Stimulated activated CD8-positive, alpha-beta memory T cell treated with anti-CD3 and anti-CD28 coated beads, Interleukin-15, amount 100 ng/mL, for 1 hour (primary cell): ENCODE results near the gene EPO.
A peak's percentile ranks its signal among the peaks of the same experiment; 100 is the strongest.

Experiments used
- DNase-seq: peaks from one replicate; pipeline ENCODE4 v3.0.0-alpha.2; 2020; ENCODE audit warnings: low read depth

Gene EPO

DNA sequence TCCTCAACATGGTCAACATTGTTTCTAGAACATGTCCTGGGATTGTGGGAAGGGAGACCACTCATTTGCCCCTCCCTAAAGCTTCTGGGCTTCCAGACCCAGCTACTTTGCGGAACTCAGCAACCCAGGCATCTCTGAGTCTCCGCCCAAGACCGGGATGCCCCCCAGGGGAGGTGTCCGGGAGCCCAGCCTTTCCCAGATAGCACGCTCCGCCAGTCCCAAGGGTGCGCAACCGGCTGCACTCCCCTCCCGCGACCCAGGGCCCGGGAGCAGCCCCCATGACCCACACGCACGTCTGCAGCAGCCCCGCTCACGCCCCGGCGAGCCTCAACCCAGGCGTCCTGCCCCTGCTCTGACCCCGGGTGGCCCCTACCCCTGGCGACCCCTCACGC lies at the start of gene EPO:
TSS of gene EPO (plus strand) at position 190 of the 392 bp plus-strand sequence. CDS start 513 bp downstream, outside the sequence.
- no peak for DNase-seq

DNA sequence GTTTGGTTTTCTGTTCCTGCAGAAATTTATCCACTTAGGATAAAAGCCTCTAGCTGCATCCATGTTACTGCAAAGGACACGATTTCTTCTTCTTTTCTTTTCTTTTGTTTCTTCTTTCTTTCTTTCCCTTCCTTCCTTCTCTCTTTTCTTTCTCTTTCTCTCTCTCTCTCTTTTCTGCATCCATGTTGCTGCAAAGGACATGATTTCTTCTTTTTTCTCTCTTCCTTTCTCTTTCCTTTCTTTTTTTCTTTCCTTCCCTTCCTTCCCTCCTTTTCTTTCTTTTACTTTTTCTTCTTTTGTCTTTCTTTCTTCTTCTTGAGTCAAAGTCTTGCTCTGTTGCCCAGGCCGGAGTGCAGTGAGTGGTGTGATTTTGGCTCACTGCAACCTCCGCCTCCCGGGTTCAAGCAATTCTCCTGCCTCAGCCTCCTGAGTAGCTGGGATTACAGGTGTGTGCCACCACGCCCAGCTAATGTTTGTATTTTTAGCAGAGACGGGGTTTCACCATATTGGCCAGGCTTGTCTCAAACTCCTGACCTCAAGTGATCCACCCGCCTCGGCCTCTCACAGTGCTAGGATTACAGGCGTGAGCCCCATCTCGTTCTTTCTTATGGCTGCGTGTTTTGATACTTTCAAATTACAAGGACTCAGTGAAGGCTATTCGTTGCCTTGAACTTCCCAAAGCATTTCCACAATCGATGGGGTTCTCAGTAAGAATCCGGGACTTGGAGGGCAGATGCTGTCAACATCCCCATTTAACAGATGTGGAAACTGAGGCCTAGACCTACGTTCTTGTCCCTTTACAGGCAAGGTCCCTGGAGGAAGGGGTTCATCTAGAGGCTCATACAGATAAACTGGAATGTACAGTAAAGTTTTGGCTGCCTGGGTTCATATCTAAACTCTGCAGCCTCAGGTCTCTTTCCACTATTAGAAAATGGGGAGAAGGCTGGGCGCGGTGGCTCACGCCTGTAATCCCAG lies 48.6 kb upstream of the EPO start:
- DNase-seq = no peak

DNA sequence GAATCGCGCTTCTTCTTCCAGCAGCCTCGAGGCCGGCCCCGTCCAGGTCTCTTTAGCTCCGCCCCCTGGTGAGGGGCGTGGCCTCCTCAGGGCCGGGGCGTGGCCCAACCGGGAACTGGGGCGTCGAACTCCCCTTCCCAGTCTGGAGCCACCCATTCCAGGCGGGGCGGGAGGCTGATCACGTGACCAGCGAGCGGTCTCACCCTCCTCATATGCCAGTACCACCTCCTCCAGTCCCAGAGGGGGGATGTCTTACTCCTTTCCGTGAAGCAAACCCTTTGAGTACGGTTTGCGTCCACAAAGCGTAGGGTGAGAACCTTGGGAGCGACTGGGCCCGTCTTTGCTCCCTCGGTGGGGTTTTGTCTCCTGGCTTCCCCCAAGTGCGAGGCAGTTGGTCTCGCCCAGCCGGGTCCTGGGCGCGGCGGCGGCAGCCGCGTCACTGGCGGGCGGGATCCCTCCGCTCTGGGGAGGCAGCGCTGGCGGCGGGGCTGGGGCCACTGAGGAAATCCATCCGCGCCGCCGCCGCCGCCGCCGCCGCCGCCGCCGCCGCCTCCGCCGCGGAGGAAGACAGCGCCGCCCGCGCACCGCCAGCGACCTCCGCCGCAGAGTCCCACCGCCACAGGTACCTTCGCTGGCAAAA lies 46.8 kb upstream of the EPO start, which contains the start of gene GNB2:
TSS of gene GNB2 (plus strand) at position 439 of the 640 bp plus-strand sequence. CDS start 2,526 bp downstream, outside the sequence.
- DNase-seq = peak; percentile 96

DNA sequence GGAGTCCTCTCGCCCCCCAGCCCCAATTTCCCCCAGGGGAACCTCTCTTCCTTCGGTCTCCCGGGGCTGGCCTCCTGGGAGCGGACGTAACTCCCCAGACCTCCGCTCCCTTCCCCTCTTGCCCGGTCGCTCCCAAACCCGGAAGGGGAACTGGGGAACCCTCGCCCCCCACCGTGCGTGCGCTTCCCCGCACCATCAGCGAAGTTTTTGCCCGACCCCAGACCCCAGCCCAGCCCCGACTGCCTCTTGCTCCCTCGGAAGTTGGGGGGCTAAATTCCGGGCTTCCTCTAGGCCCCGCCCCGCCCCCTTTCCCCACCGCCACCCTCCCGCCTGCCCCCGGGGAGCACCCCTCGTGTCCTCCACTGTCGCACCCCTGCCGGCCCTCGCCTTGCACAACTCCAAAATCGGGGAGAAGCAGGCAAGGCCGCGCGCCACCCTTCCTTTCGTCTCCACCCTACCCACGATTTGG lies 46.3 kb upstream of the EPO start:
- no peak for DNase-seq

DNA sequence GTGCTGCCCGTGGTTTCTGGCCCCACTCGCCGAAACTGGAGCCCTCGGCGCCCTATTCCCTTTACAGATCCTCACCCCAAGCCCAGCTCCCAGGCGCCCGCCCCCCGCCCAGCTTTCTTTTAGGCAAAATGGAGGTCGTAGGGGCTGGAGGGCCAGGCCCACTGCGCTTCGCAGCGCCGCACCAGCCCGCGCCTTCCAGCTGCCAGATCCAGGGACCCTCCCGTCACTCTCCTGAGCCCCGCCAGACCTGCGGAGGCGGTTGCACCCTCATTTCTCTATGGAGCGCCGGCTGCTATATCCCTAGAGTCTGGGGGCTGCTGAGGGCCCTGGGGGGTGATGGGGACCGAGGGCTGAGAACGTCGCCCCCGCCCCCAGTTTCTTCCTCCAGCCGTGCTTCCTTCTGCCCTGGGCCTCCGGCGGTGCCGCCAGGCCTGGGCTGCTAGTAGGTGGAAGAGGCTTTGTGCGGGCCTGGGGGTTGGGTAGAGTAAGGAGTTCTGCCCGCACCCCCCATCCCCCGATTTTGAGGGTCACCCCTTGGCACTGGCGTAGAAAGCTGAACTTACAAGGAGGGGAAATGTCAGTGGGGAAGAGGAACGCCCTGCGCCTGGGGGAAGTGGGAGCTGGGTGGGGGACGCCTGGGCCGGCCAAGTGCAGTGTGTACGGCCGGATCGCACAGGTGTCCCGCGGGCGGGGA lies 45.7 kb upstream of the EPO start:
- no peak for DNase-seq

DNA sequence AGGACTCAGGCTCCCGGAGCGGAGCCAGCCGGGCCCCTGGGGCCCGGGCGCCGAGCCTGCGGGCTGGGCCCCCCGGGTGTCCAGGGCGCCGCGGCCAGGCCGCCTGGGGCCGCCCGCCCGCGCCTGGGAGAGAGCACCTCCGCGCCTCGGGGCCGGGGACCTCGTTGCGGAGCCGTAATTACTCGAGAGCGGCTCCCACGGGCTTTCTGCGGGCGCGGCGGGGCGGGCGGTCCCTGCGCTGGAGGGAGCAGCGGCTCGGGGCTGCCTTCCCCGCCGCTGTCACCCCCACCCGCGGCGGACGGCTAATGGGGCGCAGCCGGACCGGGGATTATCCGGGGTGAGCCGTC lies 45.2 kb upstream of the EPO start:
- DNase-seq = no peak

DNA sequence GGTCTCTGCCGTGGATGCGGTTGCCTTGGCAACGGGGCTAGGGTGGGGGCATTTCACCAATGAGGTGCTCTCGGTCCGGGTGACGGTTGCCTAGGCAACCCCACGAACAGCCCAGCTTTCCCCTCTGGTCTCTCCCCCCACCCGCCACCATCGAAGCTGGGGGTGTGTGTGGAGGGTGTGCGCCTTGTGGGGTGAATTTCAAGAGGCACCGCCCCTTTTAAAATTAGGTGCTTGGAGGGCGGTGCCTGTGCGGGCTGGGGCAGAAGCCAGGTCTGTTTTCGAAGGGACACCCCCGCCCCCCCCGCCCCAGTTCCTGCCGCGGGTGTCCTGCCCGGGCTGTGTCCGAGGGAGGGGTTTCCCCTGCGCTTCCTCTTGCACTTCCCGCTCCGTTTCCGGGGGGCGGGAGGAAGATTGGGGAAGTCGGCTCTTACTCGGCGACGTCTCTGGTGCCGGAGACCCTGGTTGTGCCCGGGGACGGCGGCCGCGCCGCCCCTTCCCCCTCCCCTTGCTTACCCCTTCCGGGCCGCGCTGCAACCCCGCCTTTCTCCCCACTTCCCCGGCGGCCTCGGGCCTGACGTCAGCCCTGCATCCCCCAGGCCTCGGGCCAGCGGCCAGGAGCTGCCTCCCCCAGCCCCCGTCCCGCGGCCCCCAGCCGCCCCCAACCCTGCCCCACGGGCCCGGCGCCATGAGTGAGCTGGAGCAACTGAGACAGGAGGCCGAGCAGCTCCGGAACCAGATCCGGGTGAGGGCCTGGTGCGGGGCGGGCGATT lies 44.5 kb upstream of the EPO start:
- DNase-seq = peak; percentile 64

DNA sequence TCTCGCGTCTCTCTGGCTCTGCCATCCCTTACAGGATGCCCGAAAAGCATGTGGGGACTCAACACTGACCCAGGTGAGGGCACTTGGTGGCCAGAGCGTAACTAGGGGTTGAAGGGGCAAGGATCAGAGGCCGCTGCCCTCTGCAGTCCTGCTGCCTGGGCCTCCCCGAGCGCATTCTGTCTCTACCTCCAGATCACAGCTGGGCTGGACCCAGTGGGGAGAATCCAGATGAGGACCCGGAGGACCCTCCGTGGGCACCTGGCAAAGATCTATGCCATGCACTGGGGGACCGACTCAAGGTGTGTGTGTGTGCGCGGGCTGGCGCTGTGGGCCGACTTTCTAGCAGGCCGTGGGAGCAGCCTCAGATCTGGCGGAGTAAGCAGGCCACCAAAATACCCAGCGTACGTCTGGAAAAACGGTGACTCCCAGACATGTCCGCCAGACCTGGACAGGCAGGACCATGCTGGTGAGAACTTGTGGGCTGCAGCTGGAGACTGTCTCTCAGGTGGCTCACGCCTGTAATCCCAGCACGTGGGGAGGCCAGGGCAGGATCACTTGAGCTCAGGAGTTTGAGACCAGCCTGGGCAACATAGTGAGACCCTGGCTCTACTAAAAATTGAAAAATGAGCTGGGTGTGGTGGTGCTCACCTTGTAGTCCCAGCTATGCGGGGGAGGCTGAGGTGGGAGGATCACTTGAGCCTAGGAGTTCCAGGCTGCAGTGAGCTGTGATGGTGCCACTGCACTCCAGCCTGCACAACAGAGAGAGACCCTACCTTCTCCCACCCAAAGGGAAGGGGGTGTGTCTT lies 43.6 kb upstream of the EPO start:
- no peak for DNase-seq

DNA sequence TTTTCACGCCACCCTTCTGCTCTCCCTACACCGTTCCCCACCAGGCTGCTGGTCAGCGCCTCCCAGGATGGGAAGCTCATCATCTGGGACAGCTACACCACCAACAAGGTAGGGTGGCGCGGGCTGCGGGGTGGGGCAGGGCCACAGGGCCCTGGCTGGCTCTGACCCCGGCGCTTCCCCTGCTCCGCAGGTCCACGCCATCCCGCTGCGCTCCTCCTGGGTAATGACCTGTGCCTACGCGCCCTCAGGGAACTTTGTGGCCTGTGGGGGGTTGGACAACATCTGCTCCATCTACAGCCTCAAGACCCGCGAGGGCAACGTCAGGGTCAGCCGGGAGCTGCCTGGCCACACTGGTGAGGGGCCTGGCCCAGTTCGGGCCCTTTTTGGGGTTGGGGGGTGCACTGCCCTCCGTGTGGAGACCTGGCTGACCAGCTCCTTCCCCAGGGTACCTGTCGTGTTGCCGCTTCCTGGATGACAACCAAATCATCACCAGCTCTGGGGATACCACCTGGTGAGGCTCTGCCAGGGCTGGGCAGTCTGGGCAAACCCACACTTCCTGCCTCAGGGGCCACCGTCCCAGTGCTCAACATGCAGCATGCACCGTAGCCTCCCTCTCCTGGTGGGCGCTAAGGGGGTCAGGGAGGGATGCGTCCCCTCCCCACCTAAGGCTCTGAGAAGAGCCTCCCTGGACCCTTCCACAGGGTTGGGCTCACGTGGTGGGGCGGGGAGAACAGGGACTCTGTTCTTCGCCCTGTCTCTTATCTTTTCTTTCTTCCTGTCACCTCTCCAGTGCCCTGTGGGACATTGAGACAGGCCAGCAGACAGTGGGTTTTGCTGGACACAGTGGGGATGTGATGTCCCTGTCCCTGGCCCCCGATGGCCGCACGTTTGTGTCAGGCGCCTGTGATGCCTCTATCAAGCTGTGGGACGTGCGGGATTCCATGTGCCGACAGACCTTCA lies 42.7 kb upstream of the EPO start:
- no peak for DNase-seq

DNA sequence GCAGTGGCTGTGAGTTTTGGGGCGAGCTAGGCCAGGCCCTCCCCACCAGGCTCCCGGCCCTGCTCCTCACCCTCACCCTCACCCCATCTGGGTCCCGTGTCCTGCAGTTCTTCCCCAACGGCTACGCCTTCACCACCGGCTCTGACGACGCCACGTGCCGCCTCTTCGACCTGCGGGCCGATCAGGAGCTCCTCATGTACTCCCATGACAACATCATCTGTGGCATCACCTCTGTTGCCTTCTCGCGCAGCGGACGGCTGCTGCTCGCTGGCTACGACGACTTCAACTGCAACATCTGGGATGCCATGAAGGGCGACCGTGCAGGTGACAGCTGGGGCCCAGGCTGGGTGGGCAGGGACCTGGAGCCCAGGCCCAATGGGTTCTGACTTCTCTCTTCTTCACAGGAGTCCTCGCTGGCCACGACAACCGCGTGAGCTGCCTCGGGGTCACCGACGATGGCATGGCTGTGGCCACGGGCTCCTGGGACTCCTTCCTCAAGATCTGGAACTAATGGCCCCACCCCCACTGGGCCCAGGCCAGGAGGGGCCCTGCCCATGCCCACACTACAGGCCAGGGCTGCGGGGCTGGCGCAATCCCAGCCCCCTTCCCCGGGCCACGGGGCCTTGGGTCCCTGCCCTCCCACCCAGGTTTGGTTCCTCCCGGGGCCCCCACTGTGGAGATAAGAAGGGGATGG lies 41.8 kb upstream of the EPO start:
- DNase-seq = no peak

DNA sequence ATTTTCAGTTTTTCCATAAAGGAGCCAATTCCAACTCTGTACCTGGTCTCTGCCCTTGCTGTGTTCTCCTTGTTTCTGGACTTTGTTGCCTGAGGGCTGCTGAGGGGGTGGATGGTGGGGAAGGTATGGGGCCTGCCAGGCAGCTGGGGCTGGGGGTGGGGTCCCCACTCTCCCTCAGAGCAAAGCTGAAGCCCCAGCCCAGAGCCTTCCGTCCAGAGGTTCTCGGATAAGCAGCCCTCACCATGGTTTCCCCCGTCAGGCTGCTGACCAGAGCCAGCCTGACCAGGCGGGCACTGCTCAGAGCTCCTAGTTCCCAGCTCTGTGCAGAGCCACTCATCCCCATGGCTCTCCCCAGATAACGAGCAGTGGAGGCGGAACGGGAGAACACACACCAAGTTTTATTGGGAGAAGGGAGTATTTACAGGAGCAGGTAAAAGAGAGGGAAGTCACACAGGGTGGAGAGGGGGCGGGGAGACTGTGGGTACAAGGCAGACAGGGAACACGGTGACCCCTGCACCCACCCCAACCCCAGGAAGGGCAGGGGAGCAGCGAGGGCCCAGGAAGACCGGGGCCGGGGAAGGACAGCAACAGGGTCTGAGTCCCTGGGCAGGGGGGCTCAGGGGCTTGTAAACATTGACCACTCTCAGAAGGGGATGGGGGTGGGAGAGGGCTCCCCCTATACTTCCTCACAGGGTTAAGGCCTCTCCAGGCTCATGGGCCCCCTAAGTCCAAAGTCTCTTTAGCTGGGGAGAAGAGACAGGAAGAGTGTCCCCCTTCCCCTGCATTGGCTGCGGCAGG lies 40.9 kb upstream of the EPO start:
- no peak for DNase-seq

DNA sequence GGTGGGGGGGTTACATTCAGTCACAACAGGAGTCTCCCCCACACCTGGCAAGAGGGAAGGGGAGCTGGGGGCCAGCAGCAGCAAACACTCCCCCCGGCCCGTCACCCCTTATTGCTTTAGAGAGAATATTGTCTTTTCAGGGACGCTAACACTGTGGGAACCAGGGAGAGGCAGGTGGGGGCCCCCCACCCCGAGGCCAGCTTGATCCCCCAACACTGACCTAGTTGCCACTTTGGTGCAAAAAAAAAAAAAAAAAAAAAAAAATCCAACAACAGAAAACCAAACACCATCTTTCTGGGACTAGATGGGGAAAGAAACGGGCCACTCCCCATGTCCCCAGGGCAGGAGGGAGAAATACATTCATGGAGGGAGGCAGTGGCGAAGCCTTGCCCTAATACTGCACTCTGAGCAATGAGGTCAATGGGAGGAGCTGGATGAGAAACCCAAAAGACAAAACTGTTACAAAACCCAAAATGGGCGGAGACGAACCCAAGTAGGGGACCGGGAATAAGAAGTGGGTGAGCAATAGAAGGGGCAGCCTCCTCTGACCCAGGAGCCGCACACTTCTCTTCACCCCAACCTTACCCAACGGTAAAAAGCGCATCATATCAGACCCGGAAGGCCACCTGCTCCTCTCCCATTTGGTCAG lies 40.2 kb upstream of the EPO start:
- no peak for DNase-seq

DNA sequence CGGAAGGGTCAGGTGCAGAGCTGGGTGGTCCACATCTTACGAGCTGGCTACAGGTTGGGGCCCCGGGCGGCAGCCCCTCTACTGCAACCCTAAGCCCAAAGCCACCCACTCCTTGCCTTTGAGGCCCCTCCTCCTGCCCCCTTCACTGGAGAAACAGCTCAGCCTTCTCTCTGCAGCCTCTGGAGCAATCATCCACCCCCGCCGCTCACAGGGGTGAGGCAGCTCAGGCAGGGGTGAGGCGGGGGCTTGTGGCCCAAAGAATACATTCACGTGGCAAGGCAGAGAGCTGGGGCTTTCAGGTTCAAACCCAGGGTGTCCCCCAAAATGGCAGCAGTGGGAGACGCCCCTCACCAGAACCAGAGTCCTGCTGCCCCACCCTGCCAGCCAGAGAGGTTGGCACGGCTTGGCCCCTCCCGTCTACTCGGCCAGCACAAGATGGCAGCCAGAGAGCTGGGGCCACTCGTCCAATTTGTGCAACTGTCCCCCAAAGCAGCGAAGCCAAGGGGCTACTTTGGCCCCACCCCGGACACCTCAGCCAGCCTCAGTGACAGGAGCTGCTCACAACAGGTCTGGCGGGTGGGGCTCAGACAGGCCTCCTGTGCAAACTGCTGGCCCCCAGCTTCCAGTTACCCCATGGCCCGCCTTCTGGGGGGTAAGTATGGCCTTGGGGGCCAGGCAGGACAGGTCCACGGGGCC lies 39.5 kb upstream of the EPO start:
- DNase-seq = no peak

DNA sequence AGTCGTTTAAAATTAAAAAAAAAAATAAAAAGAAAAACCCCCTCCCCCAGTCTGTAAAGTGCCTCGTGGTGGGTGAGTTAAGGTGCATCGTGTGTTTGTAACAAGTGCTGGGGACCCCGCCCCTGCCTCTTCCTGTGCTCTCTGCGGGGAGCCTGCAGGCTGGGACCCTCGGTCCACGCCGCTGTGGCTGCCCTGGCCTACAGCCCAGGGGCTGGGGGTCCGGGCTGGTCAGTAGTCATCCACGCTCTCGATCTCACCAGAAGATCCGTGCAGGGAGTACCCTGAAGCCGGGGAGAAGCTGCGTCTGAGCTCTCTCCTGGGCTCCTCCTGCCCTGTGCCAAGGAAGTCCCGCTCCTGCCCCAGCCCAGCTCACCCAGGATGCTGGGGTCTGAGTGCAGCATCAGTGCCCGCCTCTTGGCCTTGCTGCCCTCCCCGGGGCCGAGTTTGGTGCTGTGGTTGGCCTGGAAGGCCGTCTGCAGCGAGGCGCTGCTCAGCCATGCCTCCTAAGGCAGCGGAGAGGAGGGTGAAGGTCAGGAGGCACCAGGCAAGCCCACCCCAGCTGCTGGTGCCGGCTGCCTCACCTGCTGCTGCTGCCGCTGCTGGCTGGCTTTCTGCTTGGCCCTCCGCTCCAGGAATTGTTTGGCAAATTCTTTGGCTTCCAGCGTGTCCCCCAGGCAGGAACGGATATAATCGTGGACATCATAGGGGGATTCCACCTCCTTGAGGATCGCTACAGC lies 38.6 kb upstream of the EPO start:
- no peak for DNase-seq

DNA sequence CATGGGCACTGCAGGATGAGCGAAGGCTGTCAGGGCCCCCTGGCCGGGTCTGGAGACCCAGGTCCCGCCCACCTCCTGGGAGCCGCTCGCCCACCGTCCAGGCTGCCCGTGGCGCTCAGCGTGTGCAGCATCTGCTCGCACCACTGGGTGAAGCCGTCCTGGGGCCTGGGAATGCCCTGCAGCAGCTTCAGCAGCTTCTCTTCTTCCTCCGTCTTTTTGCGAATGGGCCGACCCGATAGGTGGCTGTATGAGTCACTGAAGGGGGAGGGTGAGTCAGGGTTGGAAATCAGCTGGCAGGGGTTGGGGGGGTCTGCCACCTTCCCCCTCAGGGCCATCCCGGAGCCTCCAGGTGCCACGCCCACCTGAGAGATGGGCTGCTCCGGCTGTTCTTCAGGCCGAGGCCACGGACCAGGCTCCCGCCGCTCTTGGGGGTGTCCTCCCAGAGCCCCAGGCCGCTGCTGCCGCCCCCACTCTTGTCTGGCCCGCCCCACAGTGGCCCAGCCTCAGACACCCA lies 38.0 kb upstream of the EPO start:
- DNase-seq = no peak

DNA sequence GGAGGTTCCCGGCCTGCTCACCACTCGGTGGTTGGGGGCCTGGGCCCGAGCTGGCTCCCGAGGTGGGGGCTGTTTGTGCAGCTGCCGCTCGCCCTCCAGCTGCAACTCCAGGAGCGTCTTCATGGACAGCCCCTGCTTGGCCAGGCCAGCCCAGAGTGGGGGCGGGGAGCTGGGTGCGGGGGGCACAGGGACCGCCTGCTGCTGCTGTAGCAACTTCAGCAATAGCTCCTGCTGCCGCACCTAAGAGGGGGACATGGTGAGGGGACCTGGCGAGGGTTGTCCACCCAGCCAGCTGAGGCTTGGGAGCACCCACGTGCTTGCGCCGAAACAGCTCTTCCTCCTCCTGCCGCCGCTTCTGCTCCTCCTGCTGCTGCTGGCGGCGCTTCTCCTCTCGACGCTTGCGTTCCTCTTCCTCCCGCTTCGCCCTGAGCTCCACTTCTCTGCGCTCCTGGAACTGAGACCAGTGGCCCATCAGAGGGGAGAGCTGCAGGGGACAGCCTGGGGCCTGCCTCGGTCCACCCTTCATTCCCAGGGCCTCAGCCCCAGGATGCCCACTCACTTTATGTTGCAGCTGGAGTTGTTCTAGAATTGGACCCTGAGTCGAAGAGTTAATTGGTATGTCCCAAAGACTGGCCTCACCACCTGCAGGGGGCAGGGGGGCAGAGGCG lies 37.1 kb upstream of the EPO start:
- no peak for DNase-seq
